Measurements from ENCODE around the gene MSANTD2. TPM values are rescaled to one million over a fixed set of nuclear protein-coding genes. Genes with fewer than 3 reads are reported as not detected.

Gene MSANTD2
- total RNA-seq = 3.6 and 5.0 TPM in 2 replicates

DNA sequence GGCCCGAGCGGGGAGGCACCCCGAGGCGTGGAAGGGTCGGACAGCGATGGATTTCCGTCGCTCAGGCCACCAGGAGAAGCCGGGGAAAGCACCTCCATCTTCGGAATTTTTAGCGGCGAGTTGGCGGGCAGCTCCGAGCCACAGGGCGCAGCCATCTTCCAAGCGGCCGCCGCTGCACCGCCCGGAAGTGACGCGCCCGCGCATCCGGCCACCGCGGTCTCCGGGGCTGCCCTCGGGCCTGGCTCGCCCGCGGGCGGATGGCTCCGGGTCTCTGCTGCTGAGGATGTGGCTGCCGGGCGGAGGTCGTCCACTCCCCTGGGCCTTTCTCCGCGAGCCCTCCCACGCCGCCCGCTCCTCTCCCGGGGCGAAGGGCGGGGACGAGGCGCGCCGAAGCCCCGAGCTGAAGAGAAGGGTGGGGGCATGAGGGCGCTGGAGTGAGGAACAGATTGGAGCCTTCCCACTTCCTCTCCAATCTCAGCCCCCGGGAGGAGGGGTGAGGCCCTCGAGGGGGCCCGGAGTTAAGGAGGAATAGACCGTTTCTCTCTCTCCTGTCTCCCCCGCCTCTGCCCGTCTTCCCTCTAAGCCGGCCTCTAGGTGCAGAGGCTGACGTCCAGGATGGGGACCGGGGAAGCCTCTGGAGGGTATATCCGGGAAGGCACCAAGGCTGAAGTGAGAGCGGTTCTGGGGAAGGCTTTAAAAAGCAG is at the start of gene MSANTD2:
Gene MSANTD2 (minus strand): TSS at position 181 of the 704 bp plus-strand sequence. CDS start 26 bp downstream, at position 155.

DNA sequence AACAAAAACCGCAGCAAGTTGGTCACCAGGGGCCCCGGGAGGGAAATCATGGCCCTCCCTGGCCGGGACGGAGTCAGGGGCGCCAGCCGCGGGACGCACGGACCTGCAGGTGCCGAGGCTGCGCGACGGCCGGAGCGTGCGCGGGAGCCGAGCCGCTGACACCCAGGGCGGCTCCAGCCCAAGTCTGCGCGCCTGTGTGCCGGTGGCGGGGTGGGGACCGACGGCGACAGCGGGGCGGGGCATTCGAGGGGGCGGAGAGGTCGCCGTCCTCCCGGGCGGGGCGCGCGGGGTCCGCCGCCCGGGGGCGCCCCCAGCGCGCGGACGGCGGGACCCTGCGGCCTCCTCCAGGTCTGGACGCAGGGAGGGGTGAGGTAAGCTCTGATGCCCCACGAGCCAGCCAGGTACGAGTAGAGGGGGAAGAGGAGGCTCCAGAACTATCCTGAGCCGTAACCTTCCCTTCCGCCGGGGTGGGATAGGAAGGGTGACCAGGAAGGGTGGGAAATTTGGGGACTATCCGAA is 38.0 kb downstream of the MSANTD2 start, which contains the start of gene ESAM:
Gene ESAM (minus strand): TSS at position 186 of the 519 bp plus-strand sequence. CDS start 136 bp downstream, at position 50.

DNA sequence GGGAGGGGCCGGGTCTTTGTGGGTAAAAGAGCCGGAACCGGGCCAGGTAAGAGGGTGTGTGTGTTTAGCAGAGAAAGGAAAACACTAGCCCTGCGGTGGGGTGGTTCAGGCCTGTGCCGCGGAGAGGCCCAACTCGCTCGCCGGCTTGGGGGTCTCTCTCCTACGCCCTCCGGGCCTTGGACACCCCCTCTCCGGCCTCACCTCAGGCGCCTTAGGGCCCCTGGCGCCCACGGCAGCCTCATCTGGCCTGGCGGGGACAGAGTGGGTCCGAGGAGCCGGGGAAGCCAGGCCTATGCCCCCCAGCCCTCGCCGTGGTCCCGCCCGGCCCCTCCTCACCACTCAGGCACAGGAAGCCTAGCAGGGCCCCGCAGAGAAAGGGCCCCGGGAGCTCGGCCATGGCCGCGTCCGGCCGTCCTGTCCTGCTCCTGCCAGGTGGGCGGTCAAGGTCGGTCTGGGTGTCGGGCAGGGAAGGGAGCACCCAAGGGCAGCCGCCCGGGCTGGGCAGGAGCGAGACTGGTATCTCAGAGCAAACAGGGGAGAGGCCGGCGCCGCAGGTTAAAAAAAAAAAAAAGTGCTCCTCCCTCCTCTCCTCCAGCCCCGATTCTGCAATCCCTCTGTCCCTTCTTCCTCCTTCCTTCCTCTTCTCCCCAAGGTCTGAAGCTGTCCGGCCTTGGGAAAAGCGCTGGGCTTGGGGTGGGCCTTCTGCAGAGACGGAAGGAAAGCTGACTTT is 48.3 kb downstream of the MSANTD2 start, which contains the start of gene VSIG2:
Gene VSIG2 (minus strand): TSS at position 515 of the 730 bp plus-strand sequence. CDS start 118 bp downstream, at position 397.

DNA sequence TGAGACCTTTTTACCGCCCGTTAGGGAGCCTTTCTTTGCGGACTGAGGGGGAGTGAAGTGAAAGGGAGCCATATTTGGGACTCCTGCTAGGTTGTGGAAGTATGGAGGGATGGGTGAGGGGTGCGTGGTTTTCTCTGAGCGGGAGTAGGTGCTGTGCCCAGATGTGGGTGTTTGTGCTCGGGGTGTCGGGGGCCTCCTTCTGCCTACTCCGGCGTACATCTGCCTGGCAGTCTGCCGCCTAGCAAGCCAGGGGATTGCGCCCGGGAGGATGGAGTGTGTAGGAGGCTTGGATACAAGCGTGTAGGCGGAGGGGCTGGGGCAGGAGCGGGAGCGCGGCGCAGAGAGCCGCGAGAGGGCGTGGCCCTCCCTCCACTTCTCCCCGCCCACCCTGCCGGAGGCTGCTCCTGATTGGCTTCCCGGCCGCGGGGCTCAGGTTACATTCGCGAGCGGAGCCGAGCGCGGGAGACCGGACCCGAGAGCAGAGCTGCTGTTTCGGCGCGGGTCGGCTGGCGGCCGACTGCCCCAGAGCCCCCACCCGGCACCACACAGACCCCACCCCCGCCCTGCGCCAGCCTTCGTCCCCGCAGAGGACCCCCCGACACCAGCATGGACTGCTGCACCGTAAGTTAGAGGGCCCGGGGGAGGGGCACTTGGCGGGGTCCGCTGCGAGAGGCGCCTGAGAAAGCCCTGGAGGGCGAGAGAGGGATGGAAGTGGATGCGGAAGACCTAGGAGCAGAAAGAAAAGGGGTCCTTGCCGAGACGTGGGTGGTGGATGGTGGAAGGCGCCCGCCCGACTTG is 60.5 kb downstream of the MSANTD2 start, which contains the start of gene NRGN:
Gene NRGN (plus strand): TSS at position 464 of the 798 bp plus-strand sequence. CDS start 143 bp downstream, at position 607.

Other genes with a start within 250 kb of the MSANTD2 start
- gene OR8A1, start 230.4 kb downstream of the MSANTD2 start, total RNA-seq = not detected in 2 replicates
- not detected in 2 replicates for gene PANX3, start 189.0 kb downstream of the MSANTD2 start, total RNA-seq
- 17.5 and 20.5 TPM in 2 replicates for gene TBRG1, start 177.5 kb downstream of the MSANTD2 start, total RNA-seq
- gene SIAE, start 126.7 kb downstream of the MSANTD2 start, total RNA-seq = 8.6 and 15.2 TPM in 2 replicates
- 16.2 and 19.5 TPM in 2 replicates for gene SPA17, start 126.5 kb downstream of the MSANTD2 start, total RNA-seq
- gene NRGN, start 60.5 kb downstream of the MSANTD2 start, total RNA-seq = 0.28 and 1.7 TPM in 2 replicates
- 0.63 and 2.2 TPM in 2 replicates for gene VSIG2, start 48.2 kb downstream of the MSANTD2 start, total RNA-seq
- not detected in 2 replicates for gene ESAM, start 38.1 kb downstream of the MSANTD2 start, total RNA-seq
- 14.2 and 21.7 TPM in 2 replicates for gene ROBO3, start 65.0 kb upstream of the MSANTD2 start, total RNA-seq
- gene ROBO4, start 97.5 kb upstream of the MSANTD2 start, total RNA-seq = 0.35 TPM in 1 of 2 replicates, not detected in the other
- gene HEPN1, start 118.8 kb upstream of the MSANTD2 start, total RNA-seq = not detected in 2 replicates
- gene HEPACAM, start 135.6 kb upstream of the MSANTD2 start, total RNA-seq = not detected in 2 replicates
- 1.7 and 2.5 TPM in 2 replicates for gene CCDC15, start 153.8 kb upstream of the MSANTD2 start, total RNA-seq